GM19351 (cell line): ENCODE data around the gene ING3.

ENCODE experiments used
- ATAC-seq: cut with Tn5 transposase; IDR thresholded peaks from one replicate; pipeline ENCODE4 v1.9.1; 2021; ENCODE audit warnings: mild to moderate bottlenecking, moderate library complexity; ENCODE audit not compliant: unreplicated experiment

ING3 gene, protein sequence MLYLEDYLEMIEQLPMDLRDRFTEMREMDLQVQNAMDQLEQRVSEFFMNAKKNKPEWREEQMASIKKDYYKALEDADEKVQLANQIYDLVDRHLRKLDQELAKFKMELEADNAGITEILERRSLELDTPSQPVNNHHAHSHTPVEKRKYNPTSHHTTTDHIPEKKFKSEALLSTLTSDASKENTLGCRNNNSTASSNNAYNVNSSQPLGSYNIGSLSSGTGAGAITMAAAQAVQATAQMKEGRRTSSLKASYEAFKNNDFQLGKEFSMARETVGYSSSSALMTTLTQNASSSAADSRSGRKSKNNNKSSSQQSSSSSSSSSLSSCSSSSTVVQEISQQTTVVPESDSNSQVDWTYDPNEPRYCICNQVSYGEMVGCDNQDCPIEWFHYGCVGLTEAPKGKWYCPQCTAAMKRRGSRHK

DNA sequence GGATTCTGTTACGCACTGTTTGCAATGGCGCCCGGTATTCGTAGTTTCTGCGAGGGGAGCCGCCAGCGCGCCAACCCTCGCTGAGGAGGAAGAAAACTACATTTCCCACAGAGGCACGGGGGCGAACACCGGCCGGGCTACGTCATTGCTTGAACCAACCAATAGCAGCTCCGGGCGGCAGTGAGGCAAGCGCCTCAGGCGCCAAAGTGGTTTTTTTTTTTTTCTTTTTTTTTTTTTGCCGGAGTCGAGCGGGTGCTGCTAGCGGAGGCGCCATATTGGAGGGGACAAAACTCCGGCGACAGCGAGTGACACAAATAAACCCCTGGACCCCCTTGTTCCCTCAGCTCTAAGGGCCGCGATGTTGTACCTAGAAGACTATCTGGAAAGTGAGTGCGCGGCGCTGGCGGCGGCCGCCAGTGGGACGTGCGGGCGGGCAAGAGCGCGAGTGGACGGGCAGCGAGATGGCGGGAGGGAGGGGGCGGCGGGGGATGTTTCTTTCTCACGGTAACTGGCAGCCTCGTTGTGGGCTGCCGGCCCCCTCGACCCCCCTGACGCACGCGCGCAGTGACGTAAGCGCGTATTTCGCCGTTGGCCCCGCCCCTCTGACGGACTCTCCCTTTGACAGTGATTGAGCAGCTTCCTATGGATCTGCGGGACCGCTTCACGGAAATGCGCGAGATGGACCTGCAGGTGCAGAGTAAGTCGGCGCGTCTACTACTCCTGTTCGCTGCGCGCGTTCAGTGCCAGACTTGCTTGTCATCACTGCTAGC, at the start of gene ING3:
Gene ING3 (plus strand): TSS at position 239 of the 770 bp plus-strand sequence. CDS start 120 bp downstream, at position 359.
- peak; percentile 92 for ATAC-seq

DNA sequence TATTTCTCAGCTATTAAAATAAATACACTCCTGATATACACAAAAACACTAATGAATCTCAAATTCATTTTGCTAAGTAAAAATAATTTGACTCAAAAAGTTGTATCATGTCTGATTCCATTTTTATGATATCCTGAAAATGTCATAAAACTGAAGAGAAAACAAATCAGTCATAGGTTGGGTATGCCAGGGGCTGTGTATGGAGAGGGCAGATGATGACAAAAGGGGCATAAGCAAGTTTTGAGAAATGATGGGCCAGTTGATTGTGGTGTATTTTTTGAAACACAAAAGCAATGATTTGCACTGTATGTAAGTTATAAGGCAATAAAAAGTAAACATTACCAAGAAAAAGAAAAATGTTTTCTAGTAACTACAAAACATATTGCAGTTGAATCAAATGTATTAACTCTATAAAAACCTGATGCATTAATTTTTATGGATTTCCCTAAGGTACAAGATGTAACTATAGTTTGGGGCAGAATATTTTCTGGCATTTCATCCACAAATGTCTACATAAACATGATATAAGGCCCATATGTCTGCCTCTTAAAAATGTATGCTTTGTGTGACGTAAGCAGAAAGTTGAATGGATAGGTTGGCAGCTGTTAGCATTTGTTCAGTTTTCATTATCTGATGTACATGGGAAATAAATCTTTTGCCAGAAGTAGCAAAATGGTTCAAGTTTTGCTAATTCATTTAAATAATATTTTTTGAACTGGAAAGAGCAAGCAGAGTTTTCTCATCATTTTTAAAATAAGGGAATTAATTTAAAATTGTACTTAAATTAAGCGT, 35.1 kb upstream of the ING3 start:
- ATAC-seq = no peak

DNA sequence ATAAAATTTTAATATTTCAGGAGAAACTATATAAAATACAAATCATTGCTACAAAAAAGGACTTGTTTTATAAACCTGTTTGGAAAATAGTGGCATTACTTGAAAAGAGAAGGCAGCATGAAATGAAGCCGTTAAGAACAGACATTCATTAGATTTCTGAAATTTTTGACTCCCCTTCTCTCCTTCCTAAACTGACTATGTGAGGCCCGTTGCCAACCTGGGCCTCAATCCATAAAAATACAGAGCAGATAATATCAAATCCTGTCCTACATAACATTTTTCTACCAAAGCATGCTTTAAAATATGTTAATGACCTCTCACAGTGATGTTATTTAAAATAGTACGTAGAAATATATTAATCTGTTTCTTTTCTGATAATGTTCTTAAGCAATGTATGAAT, 34.5 kb upstream of the ING3 start:
- ATAC-seq = no peak

DNA sequence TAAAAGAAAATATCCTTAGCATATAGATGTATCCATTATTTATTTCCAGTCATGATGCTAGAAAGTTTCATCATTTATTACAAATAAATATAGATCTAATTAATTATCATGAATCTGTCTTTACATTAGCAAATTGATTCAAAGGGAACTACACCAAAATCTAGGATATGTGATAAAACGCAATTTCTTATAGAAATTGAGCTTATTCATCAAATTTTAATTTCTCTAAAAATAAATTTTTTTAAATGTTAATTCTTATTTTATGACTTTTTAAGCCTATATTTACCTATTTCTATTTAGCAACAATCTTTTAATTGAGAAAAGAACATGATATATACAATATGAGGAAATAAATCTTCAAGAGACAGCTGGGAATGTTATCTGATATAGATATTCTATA, 34.0 kb upstream of the ING3 start:
- ATAC-seq = no peak

DNA sequence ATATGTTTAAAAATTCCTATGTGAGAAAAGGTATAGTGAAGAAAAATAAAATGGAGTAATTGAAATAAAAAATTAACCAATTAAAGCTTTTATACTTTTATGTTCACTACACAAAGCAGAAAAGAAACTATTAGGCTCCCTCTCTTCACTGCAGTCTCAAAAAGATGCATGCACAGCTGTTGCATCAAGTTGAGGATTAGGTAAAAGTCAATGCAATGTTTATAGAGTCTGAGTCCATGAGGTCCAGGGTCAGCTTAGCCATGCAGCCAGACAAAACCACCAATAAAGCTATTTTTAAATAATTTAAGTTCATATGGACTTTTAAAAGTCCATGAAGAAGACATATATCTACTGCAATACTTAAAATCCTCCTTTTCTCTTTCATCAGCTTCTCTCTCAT, 31.1 kb upstream of the ING3 start:
- ATAC-seq = no peak

DNA sequence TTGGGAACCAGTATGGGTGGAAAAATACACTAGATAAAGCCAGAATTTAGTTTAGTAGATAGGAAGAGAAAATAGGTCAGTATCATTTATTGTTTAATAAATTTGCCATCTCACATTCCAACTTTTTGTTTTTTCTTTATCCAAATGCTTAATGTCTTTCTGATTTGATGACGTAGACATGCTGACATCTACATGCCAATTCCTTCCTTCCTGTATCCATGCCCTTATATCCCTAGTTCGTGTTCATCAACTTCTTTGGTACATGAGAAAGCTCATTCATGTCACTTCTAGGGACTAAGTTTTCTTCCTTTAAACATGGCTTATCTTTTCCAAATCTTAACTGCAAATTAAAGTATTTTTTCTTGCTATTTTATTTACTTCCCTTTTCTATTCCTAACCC, 30.5 kb upstream of the ING3 start:
- no peak for ATAC-seq

DNA sequence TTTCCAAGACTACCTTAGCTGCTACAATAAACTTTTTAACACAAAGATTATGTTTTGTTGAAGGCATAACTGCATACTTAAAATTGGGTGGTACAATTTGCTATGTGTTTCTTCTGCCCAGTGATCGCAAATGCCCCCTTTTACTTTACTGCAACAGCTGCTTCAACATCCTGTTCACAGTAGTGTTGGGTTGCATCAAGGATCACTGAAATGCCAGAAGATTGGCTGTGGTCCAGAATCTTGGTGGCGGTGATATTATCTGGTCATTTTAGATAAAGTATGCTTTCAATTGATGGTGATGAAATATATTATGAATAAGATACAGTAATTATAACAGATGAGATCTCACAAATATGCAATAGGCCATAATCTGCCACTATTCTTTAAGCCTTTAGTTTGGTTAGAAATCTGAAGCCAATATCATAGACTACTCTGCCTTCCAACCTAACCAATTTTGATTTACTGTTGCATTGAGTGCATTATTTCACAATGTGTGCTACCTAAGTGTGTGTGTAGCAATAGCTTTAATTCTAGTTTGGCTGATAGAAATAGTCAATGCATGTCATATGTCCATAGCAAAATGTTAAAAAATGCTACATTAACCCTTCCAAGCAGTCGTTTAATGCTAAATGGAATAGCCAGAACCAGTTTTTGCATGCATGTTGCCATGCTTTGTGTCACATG, 29.8 kb upstream of the ING3 start:
- ATAC-seq = no peak

DNA sequence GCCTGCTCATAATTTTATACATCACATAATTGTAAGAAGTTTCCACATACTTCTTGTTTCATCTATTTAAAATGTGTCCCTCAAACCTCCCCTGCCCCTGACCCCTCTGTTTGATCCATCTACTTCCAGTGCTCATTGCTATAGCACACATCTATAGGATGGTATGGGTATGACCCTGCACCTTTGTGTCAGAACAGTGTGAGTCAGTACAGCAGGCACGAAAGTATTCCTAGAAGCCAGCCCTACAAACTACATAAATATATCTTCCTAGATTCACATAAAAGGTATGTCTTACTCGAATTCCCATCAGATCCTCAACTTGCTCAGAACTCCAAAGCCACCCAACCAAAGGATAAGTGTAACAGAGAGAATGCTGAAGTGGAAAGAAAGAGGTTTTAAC, 25.7 kb upstream of the ING3 start:
- ATAC-seq = no peak

DNA sequence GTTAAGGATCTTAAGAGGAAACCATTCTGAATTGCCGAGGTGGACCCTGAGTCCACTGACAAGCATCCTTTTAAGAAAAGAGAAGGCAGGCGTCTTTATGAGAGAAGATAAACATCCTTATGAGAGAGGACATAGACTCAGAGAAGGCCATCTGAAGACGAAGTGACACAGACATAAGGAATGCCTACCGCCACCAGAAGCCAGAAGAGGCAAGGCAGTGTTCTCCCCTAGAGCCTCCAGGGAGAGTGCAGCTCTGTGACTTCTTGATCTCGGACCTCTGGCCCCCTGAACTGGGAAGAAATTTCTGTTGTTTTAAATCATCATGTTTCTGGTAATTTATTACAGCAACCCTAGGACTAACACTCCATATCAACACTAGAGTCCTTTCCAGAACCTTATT, 25.2 kb upstream of the ING3 start:
- no peak for ATAC-seq

DNA sequence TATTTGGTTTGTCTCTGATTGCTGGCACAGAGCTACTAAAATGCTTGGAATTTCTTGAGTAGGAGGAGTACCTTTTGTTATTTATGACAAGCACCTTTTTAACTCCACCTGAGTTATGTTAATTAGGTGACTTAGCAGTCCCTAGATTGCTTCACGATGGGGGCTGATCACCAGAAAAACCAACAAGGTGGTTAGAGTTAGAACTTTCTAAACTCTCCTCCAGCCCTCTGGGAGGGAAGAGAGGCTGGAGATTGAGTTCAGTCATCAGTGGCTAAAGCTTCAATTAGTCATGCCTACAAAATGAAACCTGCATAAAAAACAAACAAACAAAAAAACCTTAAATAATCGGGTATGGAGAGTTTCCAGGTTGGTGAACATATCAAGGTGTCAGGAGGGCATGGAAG, 23.6 kb upstream of the ING3 start:
- peak; percentile 10 for ATAC-seq

DNA sequence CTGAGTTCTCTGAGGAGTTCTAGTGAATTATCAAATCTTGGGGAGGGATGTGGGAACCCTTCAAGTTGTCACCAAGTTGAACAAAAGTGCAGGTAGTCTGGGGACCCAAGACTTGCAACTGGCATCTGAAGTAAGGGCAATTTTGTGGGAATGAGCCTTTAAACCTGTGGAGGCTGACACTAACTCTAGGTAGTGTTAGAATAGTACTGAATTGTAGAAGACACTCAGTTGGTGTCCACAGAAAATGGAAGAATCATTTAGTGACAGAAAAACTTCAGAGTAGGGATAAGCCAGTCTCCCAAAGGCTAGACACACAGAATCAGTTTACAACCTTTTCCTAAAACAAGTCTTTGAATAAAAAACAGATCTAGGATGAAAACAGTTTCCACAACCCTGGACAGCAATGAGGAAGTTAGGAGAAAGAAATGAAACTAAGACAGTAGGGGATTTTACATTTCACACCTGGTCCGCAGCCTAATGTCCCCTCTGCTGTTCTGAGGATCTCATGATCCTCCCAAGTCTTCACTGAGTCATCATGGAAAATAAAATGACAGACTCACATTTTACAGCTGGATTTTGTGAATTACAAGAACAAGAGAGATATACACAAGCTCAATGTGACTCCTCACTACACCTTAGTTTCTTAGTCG, 23.0 kb upstream of the ING3 start:
- ATAC-seq = peak; percentile 80

DNA sequence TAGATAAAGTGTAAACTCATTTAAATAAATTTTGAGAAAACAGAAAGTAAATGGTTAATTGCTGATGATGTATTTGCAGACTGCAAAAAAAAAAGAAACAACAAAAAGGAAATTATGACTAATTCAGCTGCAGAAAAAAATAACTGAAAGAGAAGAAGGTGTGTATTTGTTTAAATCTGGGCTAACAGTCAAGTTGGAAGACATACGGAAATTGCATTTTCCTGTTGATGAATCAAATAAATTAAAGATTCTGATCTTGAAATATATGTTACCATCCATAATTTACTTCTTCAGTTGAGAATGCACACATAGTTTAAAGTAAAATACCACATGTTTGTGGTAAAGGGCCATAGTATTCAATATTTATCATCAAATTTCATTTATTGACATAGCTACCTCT, 19.3 kb upstream of the ING3 start:
- ATAC-seq = no peak

DNA sequence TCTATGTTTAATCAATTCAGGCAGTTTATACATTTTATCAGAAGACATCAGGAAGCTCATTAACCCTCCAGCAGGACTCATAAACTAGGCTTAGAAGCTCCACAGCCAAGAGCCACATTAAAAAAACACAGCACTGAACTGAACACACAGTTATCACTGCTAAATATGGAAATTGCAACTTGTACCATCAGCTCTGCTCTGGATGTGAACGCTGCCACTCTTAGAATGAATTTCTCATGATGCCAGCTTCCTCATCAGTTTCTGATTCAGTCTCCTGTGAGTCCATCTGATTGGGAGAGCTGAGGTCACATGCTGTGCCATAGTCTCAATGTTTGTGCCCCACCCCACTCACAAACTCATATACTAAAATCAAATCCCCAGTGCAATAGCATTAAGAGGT, 17.1 kb upstream of the ING3 start:
- no peak for ATAC-seq

DNA sequence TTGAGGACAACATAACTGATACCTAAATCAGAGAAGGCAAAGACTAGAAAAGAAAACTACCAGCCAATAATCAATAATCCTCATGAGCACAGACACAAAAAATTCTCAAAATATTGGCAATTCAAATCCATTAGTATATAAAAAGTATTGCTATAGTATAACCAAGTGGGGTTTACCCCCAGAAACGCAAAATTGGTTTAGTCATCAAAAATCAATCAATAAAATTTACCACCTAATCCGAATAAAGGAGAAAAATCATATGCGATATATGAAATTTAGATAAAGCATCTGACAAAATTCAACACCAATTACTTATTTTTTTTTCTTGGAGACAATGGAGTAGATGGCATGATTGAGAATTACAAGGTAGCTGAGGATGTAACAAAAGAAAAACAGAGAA, 11.2 kb upstream of the ING3 start:
- no peak for ATAC-seq

DNA sequence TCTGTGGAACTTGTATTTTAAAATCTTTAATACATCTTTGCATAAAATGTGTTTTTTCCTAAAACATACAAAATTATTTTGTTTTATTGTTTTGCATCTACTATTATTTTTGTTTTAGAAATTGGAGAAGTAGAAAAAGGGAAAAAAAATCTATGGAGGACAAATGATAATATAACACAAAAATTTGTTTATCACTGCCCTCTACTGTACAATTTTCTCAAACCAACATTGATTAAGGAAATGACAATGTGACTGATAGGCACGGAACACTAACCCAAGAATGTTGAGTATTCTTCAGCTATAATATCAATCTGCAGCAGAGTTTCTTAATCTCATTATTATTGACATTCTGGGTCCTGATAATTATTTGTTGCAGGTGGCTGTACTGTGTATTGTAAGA, 9.5 kb upstream of the ING3 start:
- ATAC-seq = peak; percentile 69

DNA sequence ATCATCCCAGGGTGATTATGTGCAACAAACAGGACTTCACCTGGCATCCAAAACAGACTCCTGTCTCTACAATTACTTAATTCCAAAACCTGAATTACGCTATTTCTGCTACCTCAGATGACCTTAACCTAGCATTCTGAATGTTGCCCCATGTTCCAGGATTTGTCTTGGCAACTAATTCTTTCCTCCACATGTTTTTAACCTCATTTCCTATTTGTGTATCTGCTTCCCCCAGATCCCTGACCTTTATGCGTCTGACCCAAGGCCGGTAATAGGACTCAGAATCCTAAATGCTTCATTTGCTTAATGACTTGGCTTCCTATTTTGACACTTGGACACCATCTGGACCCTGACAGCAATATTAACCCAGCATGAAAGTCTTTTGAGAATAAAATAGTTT, 8.7 kb upstream of the ING3 start:
- no peak for ATAC-seq

DNA sequence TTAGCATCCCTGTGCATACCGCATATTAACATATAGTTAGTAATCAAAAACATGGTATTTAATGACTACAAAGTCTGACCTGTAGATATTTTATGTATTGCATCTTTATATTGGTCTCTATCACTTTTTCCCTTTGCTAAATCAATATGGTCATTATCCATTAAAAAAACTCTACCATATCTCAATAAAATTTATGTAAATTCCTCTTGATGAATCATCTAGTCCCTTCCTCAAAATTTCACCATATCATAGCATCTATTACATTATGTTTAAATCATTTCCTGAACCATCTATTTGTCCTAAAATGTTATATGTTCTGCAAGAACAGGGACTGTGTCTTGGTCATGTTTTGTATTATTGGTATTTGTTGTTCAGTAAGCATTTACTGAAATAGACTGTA, 7.7 kb upstream of the ING3 start:
- ATAC-seq = no peak

DNA sequence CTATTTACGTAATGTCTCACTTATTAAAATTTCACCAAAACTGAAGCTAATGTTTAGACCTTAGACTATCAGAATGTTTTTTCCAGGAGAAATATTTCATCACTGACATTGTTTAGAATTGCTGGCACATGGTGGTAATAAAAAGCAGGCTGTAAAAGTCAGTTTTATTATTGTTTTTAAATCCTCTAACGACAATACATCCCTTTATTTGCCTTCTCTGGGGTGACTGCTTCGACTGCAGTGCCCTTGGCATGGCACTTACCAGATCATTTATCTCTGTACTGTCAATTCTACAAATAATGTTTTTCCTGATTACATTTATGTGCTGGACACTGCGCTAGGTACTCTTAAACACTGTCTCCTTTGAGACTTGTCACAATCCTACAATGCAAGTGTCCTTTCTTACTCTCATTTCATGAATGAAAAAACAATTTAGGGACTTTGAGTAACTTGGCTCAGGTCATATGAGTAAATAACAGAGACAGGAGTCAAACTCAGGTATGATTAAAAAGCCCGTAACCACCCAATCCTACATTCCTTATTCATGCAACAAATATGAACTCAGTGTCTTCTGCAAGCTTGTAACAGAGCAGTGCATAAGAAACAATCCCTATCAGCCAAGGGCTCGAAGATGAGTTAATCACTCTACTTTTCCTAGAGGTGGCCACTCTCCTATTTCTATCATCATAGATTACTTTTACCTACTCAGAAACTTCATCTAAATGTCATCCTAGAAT, 5.6 kb upstream of the ING3 start:
- no peak for ATAC-seq

DNA sequence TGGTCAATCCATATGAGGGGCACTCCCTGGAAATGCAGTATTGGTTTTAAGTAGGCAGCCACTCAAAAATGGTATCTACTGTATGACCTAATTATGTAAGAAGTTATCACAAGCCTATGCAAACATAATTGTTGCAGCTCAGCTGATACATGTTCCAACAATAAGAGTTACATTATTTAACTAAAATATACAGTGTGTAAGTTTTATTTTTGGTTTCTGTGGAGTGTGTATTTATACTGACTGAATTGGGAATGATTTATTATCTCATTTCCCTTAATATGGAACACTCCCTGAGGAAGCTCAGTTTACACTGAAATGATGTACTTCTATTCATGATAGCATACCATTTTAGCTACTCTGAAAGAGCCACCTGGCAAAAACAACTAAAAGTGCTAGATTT, 2.6 kb upstream of the ING3 start:
- no peak for ATAC-seq

DNA sequence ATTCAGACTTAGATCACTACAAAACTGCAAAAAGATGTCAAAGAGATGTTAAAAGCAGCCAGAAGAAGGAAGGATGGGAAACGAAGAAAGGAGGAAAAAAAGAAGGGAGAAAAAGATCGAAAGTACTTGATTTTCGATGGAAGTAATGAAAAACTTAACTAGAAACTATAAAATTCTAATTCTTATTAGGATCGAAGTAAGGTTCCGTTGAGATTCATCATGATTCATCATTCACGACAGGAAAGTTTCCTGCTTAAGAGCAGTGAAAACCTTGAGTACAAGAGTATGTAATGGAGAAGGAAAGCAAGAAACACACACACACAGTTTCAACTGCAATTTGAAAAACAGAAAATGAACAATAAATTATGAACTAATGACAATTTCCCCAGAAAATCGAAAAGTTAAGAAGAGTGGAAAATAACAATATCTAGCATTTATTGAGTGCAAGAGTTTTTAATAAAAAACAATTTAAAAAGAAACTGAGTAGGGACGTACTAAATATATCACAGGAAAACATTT, 1.1 kb upstream of the ING3 start:
- no peak for ATAC-seq
